Measurements from ENCODE around the gene WSB1.
A peak's percentile ranks its signal among the peaks of the same experiment; 100 is the strongest.

The WSB1 gene

DNA sequence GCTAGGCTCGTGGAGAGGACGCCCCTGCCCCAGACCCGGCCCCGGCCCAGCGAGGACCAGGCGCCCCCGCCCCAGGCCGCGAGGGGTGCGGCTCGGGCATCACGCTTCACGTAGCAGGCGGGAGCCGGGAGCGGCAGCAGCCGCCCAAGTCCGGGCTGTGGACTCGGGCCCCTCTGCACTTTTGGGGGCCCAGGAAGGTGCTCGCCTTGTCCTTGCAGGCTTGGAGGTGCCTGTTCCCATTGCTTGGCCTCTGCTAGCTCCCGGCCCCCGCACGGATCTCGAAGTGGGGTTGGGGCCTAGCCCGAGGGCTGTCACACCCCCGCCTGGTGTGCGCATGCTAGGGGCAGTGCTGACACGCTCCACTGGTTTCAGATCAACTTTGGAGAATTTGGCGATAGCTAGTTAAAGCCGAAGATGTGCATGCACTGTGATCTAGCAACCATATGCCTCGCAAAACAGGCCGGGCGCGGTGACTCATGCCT lies 55.7 kb downstream of the WSB1 start:
- no peaks in the 10 kb centered on the region for H3K27me3 ChIP-seq (ENCODE audit: control insufficient read depth in 1 of 2, insufficient read depth in 1 of 2, low read length in 2 of 2)
- peak overlapping the region; percentile 95 for H4K91ac ChIP-seq (ENCODE audit: low read length)
- peak overlapping the region in 1 of 2 experiments; percentile 20 for H3K14ac ChIP-seq (ENCODE audit: low read length in 2 of 2)
- WGBS = 42% methylated on average over 33 of the region's 34 CpGs
- peak overlapping the region in 1 of 2 experiments; percentile 69 for H3K4ac ChIP-seq (ENCODE audit: low read depth in 1 of 2, low read length in 2 of 2)
- H3K4me2 ChIP-seq (ENCODE audit: low read length, poor library complexity, severe bottlenecking) = peak overlapping the region; percentile 86
- H3K4me1 ChIP-seq (ENCODE audit: control insufficient read depth, insufficient read depth, low read depth, low read length) = peaks cover 16% of the 10 kb centered on the region
- H2AK5ac ChIP-seq (ENCODE audit: low read length, severe bottlenecking) = no peak overlapping the region
- H3K79me1 ChIP-seq (replicated peaks; ENCODE audit: low read length, poor library complexity, severe bottlenecking) = peaks cover 2% of the 10 kb centered on the region
- H3K9me3 ChIP-seq (ENCODE audit: control insufficient read depth, low read length) = no peaks in the 10 kb centered on the region
- H3K9ac ChIP-seq (ENCODE audit: low read length) = no peak overlapping the region
- H2AFZ ChIP-seq (ENCODE audit: low read depth, low read length) = peak overlapping the region; percentile 76
- H3K18ac ChIP-seq (ENCODE audit: low read depth in 1 of 2, low read length in 2 of 2) = peak overlapping the region; percentile 82 to 88
- H3K4me3 ChIP-seq (ENCODE audit: insufficient read depth in 1 of 2, low read depth in 1 of 2, low read length in 2 of 2) = peak overlapping the region in 1 of 2 experiments; percentile 56
- H2BK12ac ChIP-seq (ENCODE audit: low read length in 2 of 2) = peak overlapping the region; percentile 44 to 76
- H2BK120ac ChIP-seq (ENCODE audit: low read depth, low read length) = peak overlapping the region; percentile 75
- peak overlapping the region; percentile 64 for H2BK15ac ChIP-seq (ENCODE audit: low read depth, poor library complexity, severe bottlenecking)
- peak overlapping the region; percentile 92 for H4K8ac ChIP-seq (ENCODE audit: low read length)
- H2BK5ac ChIP-seq (ENCODE audit: low read depth, low read length, poor library complexity, severe bottlenecking) = no peak overlapping the region
- H3K27ac ChIP-seq (ENCODE audit: low read length, poor library complexity, severe bottlenecking) = no peak overlapping the region
- no peak for DNase-seq
- peaks cover 0 to 4% of the 10 kb centered on the region in 2 experiments for H3K36me3 ChIP-seq (ENCODE audit: control insufficient read depth in 1 of 2, insufficient read depth in 2 of 2, low read depth in 1 of 2, low read length in 2 of 2)
- peak overlapping the region in 1 of 2 experiments; percentile 23 for H3K23ac ChIP-seq (ENCODE audit: low read length in 2 of 2)

DNA sequence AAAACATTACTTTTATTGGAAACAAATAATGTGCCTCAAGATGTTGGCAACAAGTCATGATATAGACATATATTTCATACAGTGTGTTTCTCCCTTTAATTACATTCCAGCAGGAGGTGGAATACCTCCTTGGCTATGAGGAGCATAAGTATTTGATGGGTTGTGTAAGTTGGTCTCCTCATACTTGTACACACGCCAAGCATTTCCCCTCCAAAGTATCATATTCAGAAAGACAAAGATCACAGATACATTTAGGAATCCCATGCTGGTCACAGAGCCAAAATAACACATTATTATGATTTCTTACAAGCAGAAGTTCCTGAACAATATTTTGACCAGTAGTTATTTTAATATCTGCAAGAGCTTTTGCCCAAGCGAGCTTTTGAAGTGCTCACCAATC lies 57.8 kb downstream of the WSB1 start:
- H3K23ac ChIP-seq (ENCODE audit: low read length in 2 of 2) = no peak overlapping the region
- H2AK5ac ChIP-seq (ENCODE audit: low read length, severe bottlenecking) = no peak overlapping the region
- no peak overlapping the region for H2BK120ac ChIP-seq (ENCODE audit: low read depth, low read length)
- no peaks in the 10 kb centered on the region for H3K27me3 ChIP-seq (ENCODE audit: control insufficient read depth in 1 of 2, insufficient read depth in 1 of 2, low read length in 2 of 2)
- no peak overlapping the region for H3K4me3 ChIP-seq (ENCODE audit: insufficient read depth in 1 of 2, low read depth in 1 of 2, low read length in 2 of 2)
- H4K8ac ChIP-seq (ENCODE audit: low read length) = no peak overlapping the region
- H4K91ac ChIP-seq (ENCODE audit: low read length) = no peak overlapping the region
- peaks cover 2% of the 10 kb centered on the region for H3K79me1 ChIP-seq (replicated peaks; ENCODE audit: low read length, poor library complexity, severe bottlenecking)
- no peak overlapping the region for H3K18ac ChIP-seq (ENCODE audit: low read depth in 1 of 2, low read length in 2 of 2)
- no peak overlapping the region for H2BK5ac ChIP-seq (ENCODE audit: low read depth, low read length, poor library complexity, severe bottlenecking)
- H3K4me2 ChIP-seq (ENCODE audit: low read length, poor library complexity, severe bottlenecking) = no peak overlapping the region
- DNase-seq = no peak
- H2BK12ac ChIP-seq (ENCODE audit: low read length in 2 of 2) = no peak overlapping the region
- H3K27ac ChIP-seq (ENCODE audit: low read length, poor library complexity, severe bottlenecking) = no peak overlapping the region
- peaks cover 0 to 4% of the 10 kb centered on the region in 2 experiments for H3K36me3 ChIP-seq (ENCODE audit: control insufficient read depth in 1 of 2, insufficient read depth in 2 of 2, low read depth in 1 of 2, low read length in 2 of 2)
- H3K4me1 ChIP-seq (ENCODE audit: control insufficient read depth, insufficient read depth, low read depth, low read length) = peaks cover 16% of the 10 kb centered on the region
- H3K14ac ChIP-seq (ENCODE audit: low read length in 2 of 2) = no peak overlapping the region
- no peak overlapping the region for H2BK15ac ChIP-seq (ENCODE audit: low read depth, poor library complexity, severe bottlenecking)
- H3K9me3 ChIP-seq (ENCODE audit: control insufficient read depth, low read length) = no peaks in the 10 kb centered on the region
- H3K9ac ChIP-seq (ENCODE audit: low read length) = no peak overlapping the region
- no peak overlapping the region for H3K4ac ChIP-seq (ENCODE audit: low read depth in 1 of 2, low read length in 2 of 2)
- no peak overlapping the region for H2AFZ ChIP-seq (ENCODE audit: low read depth, low read length)
- WGBS = 100% methylated on average over 2 of the region's 2 CpGs

- Histone ChIP-seq H3K27me3 (ENCODE audit: control insufficient read depth in 1 of 2, insufficient read depth in 1 of 2, low read length in 2 of 2) (no peaks in the 10 kb centered on the region), H3K14ac (ENCODE audit: low read length in 2 of 2) (no peak overlapping the region), H3K9ac (ENCODE audit: low read length) (peak overlapping the region; percentile 93), H3K4me1 (ENCODE audit: control insufficient read depth, insufficient read depth, low read depth, low read length) (peaks cover 16% of the 10 kb centered on the region), H3K36me3 (ENCODE audit: control insufficient read depth in 1 of 2, insufficient read depth in 2 of 2, low read depth in 1 of 2, low read length in 2 of 2) (peaks cover 0 to 4% of the 10 kb centered on the region in 2 experiments), H3K4ac (ENCODE audit: low read depth in 1 of 2, low read length in 2 of 2) (peak overlapping the region in 1 of 2 experiments; percentile 9), H3K18ac (ENCODE audit: low read depth in 1 of 2, low read length in 2 of 2) (no peak overlapping the region), H2BK120ac (ENCODE audit: low read depth, low read length) (no peak overlapping the region), H2AFZ (ENCODE audit: low read depth, low read length) (no peak overlapping the region), H3K27ac (ENCODE audit: low read length, poor library complexity, severe bottlenecking) (no peak overlapping the region), H4K91ac (ENCODE audit: low read length) (peak overlapping the region; percentile 23), H2BK5ac (ENCODE audit: low read depth, low read length, poor library complexity, severe bottlenecking) (no peak overlapping the region), H4K8ac (ENCODE audit: low read length) (no peak overlapping the region), H3K4me3 (ENCODE audit: insufficient read depth in 1 of 2, low read depth in 1 of 2, low read length in 2 of 2) (peak overlapping the region in 1 of 2 experiments; percentile 78), H3K9me3 (ENCODE audit: control insufficient read depth, low read length) (no peaks in the 10 kb centered on the region), H2AK5ac (ENCODE audit: low read length, severe bottlenecking) (peak overlapping the region; percentile 1), H2BK12ac (ENCODE audit: low read length in 2 of 2) (peak overlapping the region; percentile 8 to 46), H3K4me2 (ENCODE audit: low read length, poor library complexity, severe bottlenecking) (no peak overlapping the region), H2BK15ac (ENCODE audit: low read depth, poor library complexity, severe bottlenecking) (peak overlapping the region; percentile 39), H3K23ac (ENCODE audit: low read length in 2 of 2) (no peak overlapping the region), H3K79me1 (replicated peaks; ENCODE audit: low read length, poor library complexity, severe bottlenecking) (peaks cover 2% of the 10 kb centered on the region)
- WGBS = 93% methylated on average over 6 of the region's 6 CpGs
- no peak for DNase-seq
These were observed 58.6 kb downstream of the WSB1 start for GRCh38 chr17:27352448-27353032.

DNA sequence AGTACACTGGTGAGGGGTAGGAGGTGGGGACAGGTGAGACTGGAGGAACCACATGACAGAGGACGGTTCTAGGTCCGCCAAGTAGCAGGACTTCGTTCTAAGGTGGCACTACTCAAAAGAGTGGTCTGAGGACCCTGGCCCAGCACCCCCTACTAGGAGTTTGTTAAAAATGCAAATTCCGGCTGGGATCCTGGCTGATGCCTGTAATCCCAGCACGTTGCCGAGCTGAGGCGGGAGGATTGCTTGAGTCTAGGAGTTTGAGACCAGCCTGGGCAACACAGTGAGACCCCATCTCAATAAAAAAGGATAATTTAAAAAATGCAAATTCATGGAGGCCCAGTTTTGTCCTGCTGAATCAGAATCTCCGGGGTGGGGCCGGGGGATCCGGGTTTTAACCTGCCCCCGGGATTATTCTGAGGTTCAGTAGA lies 59.1 kb downstream of the WSB1 start:
- Histone ChIP-seq H3K9me3 (ENCODE audit: control insufficient read depth, low read length) (no peaks in the 10 kb centered on the region), H2BK12ac (ENCODE audit: low read length in 2 of 2) (peak overlapping the region; percentile 8 to 46), H2BK15ac (ENCODE audit: low read depth, poor library complexity, severe bottlenecking) (peak overlapping the region; percentile 39), H3K27me3 (ENCODE audit: control insufficient read depth in 1 of 2, insufficient read depth in 1 of 2, low read length in 2 of 2) (no peaks in the 10 kb centered on the region), H3K18ac (ENCODE audit: low read depth in 1 of 2, low read length in 2 of 2) (peak overlapping the region; percentile 94 to 95), H3K79me1 (replicated peaks; ENCODE audit: low read length, poor library complexity, severe bottlenecking) (peaks cover 2% of the 10 kb centered on the region), H2BK120ac (ENCODE audit: low read depth, low read length) (peak overlapping the region; percentile 95), H2AK5ac (ENCODE audit: low read length, severe bottlenecking) (peak overlapping the region; percentile 67), H2AFZ (ENCODE audit: low read depth, low read length) (no peak overlapping the region), H3K4me3 (ENCODE audit: insufficient read depth in 1 of 2, low read depth in 1 of 2, low read length in 2 of 2) (peak overlapping the region; percentile 73 to 78), H2BK5ac (ENCODE audit: low read depth, low read length, poor library complexity, severe bottlenecking) (peak overlapping the region; percentile 95), H4K8ac (ENCODE audit: low read length) (no peak overlapping the region), H3K23ac (ENCODE audit: low read length in 2 of 2) (no peak overlapping the region), H3K14ac (ENCODE audit: low read length in 2 of 2) (no peak overlapping the region), H3K4ac (ENCODE audit: low read depth in 1 of 2, low read length in 2 of 2) (peak overlapping the region; percentile 9 to 55), H3K4me1 (ENCODE audit: control insufficient read depth, insufficient read depth, low read depth, low read length) (peaks cover 16% of the 10 kb centered on the region), H3K9ac (ENCODE audit: low read length) (peak overlapping the region; percentile 93), H4K91ac (ENCODE audit: low read length) (peak overlapping the region; percentile 23), H3K27ac (ENCODE audit: low read length, poor library complexity, severe bottlenecking) (peak overlapping the region; percentile 57), H3K36me3 (ENCODE audit: control insufficient read depth in 1 of 2, insufficient read depth in 2 of 2, low read depth in 1 of 2, low read length in 2 of 2) (peaks cover 0 to 4% of the 10 kb centered on the region in 2 experiments), H3K4me2 (ENCODE audit: low read length, poor library complexity, severe bottlenecking) (peak overlapping the region; percentile 72)
- DNase-seq = no peak
- 52% methylated on average over 11 of the region's 11 CpGs for WGBS

Data from mesenchymal stem cell (in vitro differentiated cells and primary cell).